Osteocyte (in vitro differentiated cells): ENCODE measurements around the gene HS3ST4. TPM values are rescaled to one million over a fixed set of nuclear protein-coding genes. Genes with fewer than 3 reads are reported as not detected.

Source experiments
- DNase-seq: peaks from one replicate; pipeline ENCODE4 v3.0.0; 2021; ENCODE audit warnings: mixed read lengths; ENCODE audit not compliant: unreplicated experiment; ENCODE audit errors: extremely low spot score
- H3K27ac Mint-ChIP-seq: one replicate; pipeline ENCODE4 v1.8.0; 2021; ENCODE audit warnings: mild to moderate bottlenecking, mixed read lengths; ENCODE audit not compliant: unreplicated experiment
- H3K27me3 Mint-ChIP-seq: one replicate; pipeline ENCODE4 v1.8.0; 2021; ENCODE audit warnings: mixed read lengths; ENCODE audit not compliant: unreplicated experiment
- H3K36me3 Mint-ChIP-seq: one replicate; pipeline ENCODE4 v1.8.0; 2021; ENCODE audit warnings: mixed read lengths; ENCODE audit not compliant: unreplicated experiment
- H3K4me1 Mint-ChIP-seq: one replicate; pipeline ENCODE4 v1.8.0; 2021; ENCODE audit warnings: mixed read lengths; ENCODE audit not compliant: unreplicated experiment
- H3K4me3 Mint-ChIP-seq: one replicate; pipeline ENCODE4 v1.8.0; 2021; ENCODE audit warnings: mild to moderate bottlenecking, moderate library complexity, mixed read lengths; ENCODE audit not compliant: unreplicated experiment
- H3K9me3 Mint-ChIP-seq: one replicate; pipeline ENCODE4 v1.8.0; 2021; ENCODE audit warnings: mixed read lengths; ENCODE audit not compliant: unreplicated experiment
- CTCF ChIP-seq: fragments of 200-600 bp; sonication (generic); IDR thresholded peaks from 2 replicates; pipeline ENCODE4 v1.5.0; 2021; ENCODE audit warnings: antibody characterized with exemption, mild to moderate bottlenecking, moderate library complexity
- total RNA-seq: library from RNA; stranded (reverse); gene quantifications from 2 replicates; pipeline ENCODE4 v1.2.1, GENCODE V29; 2021

HS3ST4 gene
- total RNA-seq, 1 donor from 2014 or later = not detected

GRCh38 chr16:25886598-25886997, 194.8 kb downstream of the HS3ST4 start:
- Mint-ChIP-seq H3K9me3 (peaks cover 46% of the 10 kb centered on the region), H3K36me3 (no peaks in the 10 kb centered on the region), H3K4me3 (no peak overlapping the region), H3K27me3 (no peaks in the 10 kb centered on the region), H3K27ac (no peak overlapping the region), H3K4me1 (no peaks in the 10 kb centered on the region)
- TF ChIP-seq CTCF = no peak
- no peak for DNase-seq

GRCh38 chr16:25888868-25889267, 197.1 kb downstream of the HS3ST4 start:
- Mint-ChIP-seq H3K4me1 (no peaks in the 10 kb centered on the region), H3K4me3 (no peak overlapping the region), H3K27me3 (no peaks in the 10 kb centered on the region), H3K9me3 (peaks cover 56% of the 10 kb centered on the region), H3K36me3 (no peaks in the 10 kb centered on the region), H3K27ac (no peak overlapping the region)
- no peak for TF ChIP-seq CTCF
- DNase-seq = no peak

- no peaks in the 10 kb centered on the region for H3K4me1 Mint-ChIP-seq
- no peak for TF ChIP-seq CTCF
- no peaks in the 10 kb centered on the region for H3K36me3 Mint-ChIP-seq
- no peak overlapping the region for H3K4me3 Mint-ChIP-seq
- DNase-seq = no peak
- no peaks in the 10 kb centered on the region for H3K27me3 Mint-ChIP-seq
- peaks cover 58% of the 10 kb centered on the region for H3K9me3 Mint-ChIP-seq
- H3K27ac Mint-ChIP-seq = no peak overlapping the region
These were observed 201.6 kb downstream of the HS3ST4 start for GRCh38 chr16:25893332-25893731.

- Mint-ChIP-seq H3K27me3 (no peaks in the 10 kb centered on the region), H3K27ac (no peak overlapping the region)
These were observed 202.3 kb downstream of the HS3ST4 start for GRCh38 chr16:25894093-25894492.

GRCh38 chr16:25895380-25895779, 203.6 kb downstream of the HS3ST4 start:
- no peak overlapping the region for H3K27ac Mint-ChIP-seq

More at GRCh38 chr16:25894093-25894492, 202.3 kb downstream of the HS3ST4 start:
- no peak for DNase-seq
- H3K4me1 Mint-ChIP-seq = no peaks in the 10 kb centered on the region
- TF ChIP-seq CTCF = no peak
- peaks cover 50% of the 10 kb centered on the region for H3K9me3 Mint-ChIP-seq
- no peaks in the 10 kb centered on the region for H3K36me3 Mint-ChIP-seq
- H3K4me3 Mint-ChIP-seq = no peak overlapping the region

More at GRCh38 chr16:25895380-25895779, 203.6 kb downstream of the HS3ST4 start:
- Mint-ChIP-seq H3K4me3 (no peak overlapping the region), H3K4me1 (no peaks in the 10 kb centered on the region), H3K9me3 (peaks cover 41% of the 10 kb centered on the region), H3K36me3 (no peaks in the 10 kb centered on the region), H3K27me3 (no peaks in the 10 kb centered on the region)
- no peak for DNase-seq
- TF ChIP-seq CTCF = no peak
